Breast epithelium (tissue), 4 donors: ENCODE measurements around the gene SNX18. TPM values are rescaled to one million over a fixed set of nuclear protein-coding genes. Genes with fewer than 3 reads are reported as not detected.

ENCODE experiments used
- DNase-seq, 2 donors: peaks; one replicate each; pipeline ENCODE4 v3.0.0-alpha.2; 2019; ENCODE audit warnings: low spot score in 2 of 2
- H3K27ac ChIP-seq, 2 donors: fragments of 200-600 bp; sonication (generic) in 1 of 2; one replicate each; pipeline ENCODE4 v1.5.1; 2016 to 2019; ENCODE audit warnings: mild to moderate bottlenecking in 1 of 2
- H3K27me3 ChIP-seq, 2 donors: fragments of 200-600 bp; sonication (generic) in 1 of 2; one replicate each; pipeline versions ENCODE4 v1.5.1 to v1.6.0; 2017 to 2019; ENCODE audit warnings: control low read depth in 1 of 2, mild to moderate bottlenecking in 1 of 2
- H3K36me3 ChIP-seq: fragments of 200-600 bp; one replicate; pipeline ENCODE4 v1.5.1; 2019
- H3K4me1 ChIP-seq, 2 donors: fragments of 200-600 bp; sonication (generic); one replicate each; pipeline ENCODE4 v1.5.1; 2016 to 2019; ENCODE audit warnings: control low read depth in 1 of 2
- H3K4me3 ChIP-seq, 3 donors: fragments of 200-600 bp; sonication (generic); 1 replicate in 2 of 3; 2 replicates in 1 of 3; pipeline ENCODE4 v1.5.1; 2016 to 2019; ENCODE audit warnings: mild to moderate bottlenecking in 3 of 3, moderate library complexity in 2 of 3
- H3K9me3 ChIP-seq, 2 donors: fragments of 200-600 bp; sonication (generic) in 1 of 2; one replicate each; pipeline ENCODE4 v1.5.1; 2016 to 2019; ENCODE audit warnings: control low read depth in 1 of 2
- CTCF ChIP-seq, 3 donors: fragments of 450-650 bp; IDR thresholded peaks; one replicate each; pipeline ENCODE4 v1.5.1; 2016 to 2017; ENCODE audit warnings: antibody characterized with exemption in 3 of 3, mild to moderate bottlenecking in 3 of 3, moderate library complexity in 3 of 3
- POLR2A ChIP-seq: fragments of 450-650 bp; IDR thresholded peaks from one replicate; pipeline ENCODE4 v1.6.1; 2016; ENCODE audit warnings: antibody characterized with exemption, mild to moderate bottlenecking, moderate library complexity
- POLR2AphosphoS5 ChIP-seq, 3 donors: sonication (generic); formaldehyde crosslinking; IDR thresholded peaks; one replicate each; pipeline ENCODE4 v1.6.1; 2017; ENCODE audit warnings: antibody characterized with exemption in 3 of 3
- intact Hi-C: fragments of 100-400 bp; cut with DNase I; formaldehyde crosslinking; loops from one replicate; pipeline ENCODE4 v1.15.1; 2023; ENCODE audit warnings: low total_unique reads
- total RNA-seq, 3 donors: library from RNA; depleted of rRNA; stranded (reverse); fragments of >200 nt; gene quantifications; one replicate each; pipeline ENCODE4 v1.1.0, GENCODE V29; 2016

SNX18 gene
- total RNA-seq, 3 donors from 2014 or later, result 29.2 to 37.3 (median 33.1) TPM

- H3K27me3 ChIP-seq, result no peaks in the 10 kb centered on the region
- intact Hi-C loops, result no loop called here
- no peak for DNase-seq
- no peak overlapping the region for H3K4me3 ChIP-seq
- no peaks in the 10 kb centered on the region for H3K36me3 ChIP-seq
- no peaks in the 10 kb centered on the region for H3K4me1 ChIP-seq
- no peak for TF ChIP-seq POLR2AphosphoS5 (IDR thresholded peaks at IDR 0.05)
- no peaks in the 10 kb centered on the region for H3K9me3 ChIP-seq
- no peak overlapping the region for H3K27ac ChIP-seq
Measured at GRCh38 chr5:54491326-54491725, 26.2 kb upstream of the SNX18 start.

DNA sequence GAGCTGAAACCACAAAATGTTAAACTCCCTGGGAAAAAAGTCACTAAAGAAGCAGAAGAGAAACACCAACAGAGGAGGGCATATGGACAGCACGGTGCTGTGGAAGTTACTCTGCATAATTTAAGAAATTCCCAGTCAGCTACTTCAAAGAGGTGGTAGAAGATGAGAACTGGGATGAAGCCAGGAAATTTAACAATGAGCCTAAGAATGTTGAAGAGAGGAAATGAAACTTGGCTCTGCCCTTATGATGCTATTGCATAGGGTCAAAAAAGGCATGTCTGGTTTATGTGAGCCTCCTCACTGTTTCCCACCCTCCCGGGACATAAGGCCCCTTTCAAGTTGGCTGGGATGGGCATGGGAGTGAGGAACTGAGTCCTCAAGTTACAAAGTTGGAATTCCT, 25.4 kb upstream of the SNX18 start:
- Histone ChIP-seq H3K36me3 (no peaks in the 10 kb centered on the region), H3K4me1 (no peaks in the 10 kb centered on the region), H3K4me3 (no peak overlapping the region), H3K9me3 (no peaks in the 10 kb centered on the region), H3K27me3 (no peaks in the 10 kb centered on the region), H3K27ac (peak overlapping the region in 1 of 2 donors; percentile 9)
- no peak for DNase-seq
- intact Hi-C loops, result no loop called here
- no peak for TF ChIP-seq CTCF (IDR thresholded peaks at IDR 0.05)
- TF ChIP-seq POLR2AphosphoS5 (IDR thresholded peaks at IDR 0.05), result no peak
- TF ChIP-seq POLR2A, result no peak

GRCh38 chr5:54495027-54495426, 22.5 kb upstream of the SNX18 start:
- H3K9me3 ChIP-seq, result peaks cover 0 to 6% of the 10 kb centered on the region in 2 donors
- intact Hi-C loops, result no loop called here
- no peak overlapping the region for H3K4me3 ChIP-seq
- no peaks in the 10 kb centered on the region for H3K36me3 ChIP-seq
- no peak for DNase-seq
- no peak overlapping the region for H3K27ac ChIP-seq
- H3K27me3 ChIP-seq, result no peaks in the 10 kb centered on the region
- no peaks in the 10 kb centered on the region for H3K4me1 ChIP-seq
- TF ChIP-seq POLR2AphosphoS5 (IDR thresholded peaks at IDR 0.05), result no peak
- no peak for TF ChIP-seq POLR2A
- TF ChIP-seq CTCF (IDR thresholded peaks at IDR 0.05), result no peak

- Histone ChIP-seq H3K4me3 (no peak overlapping the region), H3K27me3 (no peaks in the 10 kb centered on the region), H3K36me3 (no peaks in the 10 kb centered on the region), H3K4me1 (peaks cover 6% of the 10 kb centered on the region in 2 donors), H3K9me3 (no peaks in the 10 kb centered on the region), H3K27ac (no peak overlapping the region)
- TF ChIP-seq POLR2AphosphoS5 (IDR thresholded peaks at IDR 0.05) (no peak), POLR2A (no peak)
- no peak for DNase-seq
- intact Hi-C loops, result no loop called here
Measured at GRCh38 chr5:54514291-54514690, 3.3 kb upstream of the SNX18 start.

- no peaks in the 10 kb centered on the region for H3K36me3 ChIP-seq
- H3K4me1 ChIP-seq, result peaks cover 6 to 8% of the 10 kb centered on the region in 2 donors
- TF ChIP-seq POLR2AphosphoS5 (IDR thresholded peaks at IDR 0.05) (no peak), POLR2A (no peak), CTCF (IDR thresholded peaks at IDR 0.05) (no peak)
- peak overlapping the region; percentile 29 to 43 for H3K27ac ChIP-seq
- DNase-seq, result no peak
- no peaks in the 10 kb centered on the region for H3K9me3 ChIP-seq
- no peaks in the 10 kb centered on the region for H3K27me3 ChIP-seq
- intact Hi-C loops, result loop anchor here (5.0 kb wide), 1 partner anchor 332 kb away; no protein-coding TSS in a partner anchor
- H3K4me3 ChIP-seq, result peak overlapping the region in 1 of 3 donors; percentile 11
Measured at GRCh38 chr5:54514841-54515432, 2.6 kb upstream of the SNX18 start.

DNA sequence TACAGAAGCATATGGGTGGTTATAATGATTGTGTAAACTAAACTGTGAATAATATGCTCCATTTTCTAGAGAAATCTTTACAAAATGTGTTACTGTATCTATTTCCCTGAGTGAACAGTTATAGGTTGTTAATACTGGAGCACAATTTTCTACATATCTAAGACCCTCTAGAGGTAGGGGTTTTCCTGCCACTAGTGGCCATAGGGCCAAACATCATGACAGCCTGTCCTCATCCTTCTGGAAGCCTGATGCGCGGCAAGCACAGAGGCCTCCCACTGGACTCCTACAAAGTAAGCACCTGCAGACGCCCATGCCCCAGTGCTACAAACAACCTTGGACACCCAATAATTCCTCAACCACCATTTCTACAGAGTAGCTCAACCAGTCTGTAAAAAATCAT, 1.9 kb upstream of the SNX18 start:
- no peak for TF ChIP-seq POLR2A
- TF ChIP-seq CTCF (IDR thresholded peaks at IDR 0.05), result no peak
- TF ChIP-seq POLR2AphosphoS5 (IDR thresholded peaks at IDR 0.05), result no peak
- Histone ChIP-seq H3K9me3 (no peaks in the 10 kb centered on the region), H3K4me1 (peaks cover 6 to 8% of the 10 kb centered on the region in 2 donors), H3K36me3 (no peaks in the 10 kb centered on the region), H3K4me3 (no peak overlapping the region), H3K27ac (no peak overlapping the region), H3K27me3 (no peaks in the 10 kb centered on the region)
- DNase-seq, result no peak
- intact Hi-C loops, result loop anchor here (5.0 kb wide), 1 partner anchor 332 kb away; no protein-coding TSS in a partner anchor
